GM12875 (cell line): ENCODE measurements around the gene RNF220.

Experiments
- H3K4me3 ChIP-seq: one replicate; pipeline ENCODE4 v1.5.1; 2011; ENCODE audit warnings: low read depth, low read length, control low read depth
- TF ChIP-seq, protein P1 (sequence below): IDR thresholded peaks from 2 replicates; pipeline ENCODE4 v1.5.1; 2011; ENCODE audit warnings: low read depth, mild to moderate bottlenecking, control low read depth, inconsistent platforms, low read length, moderate library complexity, borderline replicate concordance; ENCODE audit not compliant: insufficient read depth

Gene RNF220

DNA sequence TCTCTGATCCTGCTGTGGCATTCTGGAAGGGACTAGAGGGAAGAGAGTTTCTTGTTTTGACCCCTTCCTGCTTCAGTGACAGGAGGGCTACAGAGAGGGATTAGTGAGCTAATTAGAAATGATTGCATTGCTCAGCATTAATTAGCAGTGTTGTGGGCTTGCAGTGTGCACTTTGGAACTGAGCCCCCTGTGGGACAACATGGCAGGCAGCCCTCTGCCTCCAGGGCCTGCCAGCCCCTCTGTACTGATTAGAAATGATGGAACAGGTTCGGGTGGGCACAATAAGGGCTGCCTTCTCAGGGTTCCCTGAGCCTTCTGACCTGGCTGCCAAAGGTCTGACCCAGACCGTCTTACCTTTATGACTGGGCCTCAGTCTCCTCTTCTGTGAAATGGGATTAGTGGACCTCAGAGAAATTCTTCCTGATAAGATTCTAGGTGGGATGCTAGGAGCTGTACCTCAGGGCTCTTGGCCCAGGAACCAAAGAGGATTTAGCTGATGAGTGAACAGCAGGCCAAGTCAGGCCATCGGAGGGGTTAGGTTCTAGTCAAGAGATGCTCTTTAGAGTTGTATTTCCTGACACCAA is 229.6 kb downstream of the RNF220 start:
- TF ChIP-seq, protein P1, sequence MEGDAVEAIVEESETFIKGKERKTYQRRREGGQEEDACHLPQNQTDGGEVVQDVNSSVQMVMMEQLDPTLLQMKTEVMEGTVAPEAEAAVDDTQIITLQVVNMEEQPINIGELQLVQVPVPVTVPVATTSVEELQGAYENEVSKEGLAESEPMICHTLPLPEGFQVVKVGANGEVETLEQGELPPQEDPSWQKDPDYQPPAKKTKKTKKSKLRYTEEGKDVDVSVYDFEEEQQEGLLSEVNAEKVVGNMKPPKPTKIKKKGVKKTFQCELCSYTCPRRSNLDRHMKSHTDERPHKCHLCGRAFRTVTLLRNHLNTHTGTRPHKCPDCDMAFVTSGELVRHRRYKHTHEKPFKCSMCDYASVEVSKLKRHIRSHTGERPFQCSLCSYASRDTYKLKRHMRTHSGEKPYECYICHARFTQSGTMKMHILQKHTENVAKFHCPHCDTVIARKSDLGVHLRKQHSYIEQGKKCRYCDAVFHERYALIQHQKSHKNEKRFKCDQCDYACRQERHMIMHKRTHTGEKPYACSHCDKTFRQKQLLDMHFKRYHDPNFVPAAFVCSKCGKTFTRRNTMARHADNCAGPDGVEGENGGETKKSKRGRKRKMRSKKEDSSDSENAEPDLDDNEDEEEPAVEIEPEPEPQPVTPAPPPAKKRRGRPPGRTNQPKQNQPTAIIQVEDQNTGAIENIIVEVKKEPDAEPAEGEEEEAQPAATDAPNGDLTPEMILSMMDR = no peak
- H3K4me3 ChIP-seq = no peak overlapping the region

- H3K4me3 ChIP-seq = no peak overlapping the region
- TF ChIP-seq, protein P1 = no peak
Measured at GRCh38 chr1:44635439-44635838, 230.4 kb downstream of the RNF220 start.

DNA sequence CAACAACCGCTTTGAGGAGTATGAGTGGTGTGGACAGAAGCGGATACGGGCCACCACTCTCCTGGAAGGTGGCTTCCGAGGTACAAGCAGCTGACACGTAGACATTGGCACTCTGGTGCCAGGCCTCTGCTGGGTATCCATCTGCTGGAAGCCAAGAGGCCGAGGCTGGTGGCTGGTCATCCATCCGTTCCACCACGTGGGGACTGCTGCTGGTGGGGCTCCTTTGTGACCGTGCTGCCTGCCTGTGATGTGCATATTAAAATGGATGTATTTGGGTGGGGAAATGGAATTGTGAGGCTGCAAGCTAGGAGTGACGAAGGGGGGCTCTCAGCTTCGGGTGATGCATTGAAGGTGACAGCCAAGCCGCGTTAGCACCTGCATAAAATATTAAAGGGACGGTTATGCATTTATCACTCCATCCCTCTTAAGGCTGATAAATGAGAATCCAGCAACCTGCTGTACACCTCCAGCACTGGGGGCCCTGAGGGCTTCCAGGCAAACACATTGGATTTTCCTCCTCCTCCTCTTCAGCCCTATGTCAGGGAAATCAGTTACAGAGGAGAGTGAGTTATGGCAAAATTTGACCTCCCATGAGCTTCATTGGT is 231.1 kb downstream of the RNF220 start:
- no peak overlapping the region for H3K4me3 ChIP-seq
- TF ChIP-seq, protein P1 = no peak

DNA sequence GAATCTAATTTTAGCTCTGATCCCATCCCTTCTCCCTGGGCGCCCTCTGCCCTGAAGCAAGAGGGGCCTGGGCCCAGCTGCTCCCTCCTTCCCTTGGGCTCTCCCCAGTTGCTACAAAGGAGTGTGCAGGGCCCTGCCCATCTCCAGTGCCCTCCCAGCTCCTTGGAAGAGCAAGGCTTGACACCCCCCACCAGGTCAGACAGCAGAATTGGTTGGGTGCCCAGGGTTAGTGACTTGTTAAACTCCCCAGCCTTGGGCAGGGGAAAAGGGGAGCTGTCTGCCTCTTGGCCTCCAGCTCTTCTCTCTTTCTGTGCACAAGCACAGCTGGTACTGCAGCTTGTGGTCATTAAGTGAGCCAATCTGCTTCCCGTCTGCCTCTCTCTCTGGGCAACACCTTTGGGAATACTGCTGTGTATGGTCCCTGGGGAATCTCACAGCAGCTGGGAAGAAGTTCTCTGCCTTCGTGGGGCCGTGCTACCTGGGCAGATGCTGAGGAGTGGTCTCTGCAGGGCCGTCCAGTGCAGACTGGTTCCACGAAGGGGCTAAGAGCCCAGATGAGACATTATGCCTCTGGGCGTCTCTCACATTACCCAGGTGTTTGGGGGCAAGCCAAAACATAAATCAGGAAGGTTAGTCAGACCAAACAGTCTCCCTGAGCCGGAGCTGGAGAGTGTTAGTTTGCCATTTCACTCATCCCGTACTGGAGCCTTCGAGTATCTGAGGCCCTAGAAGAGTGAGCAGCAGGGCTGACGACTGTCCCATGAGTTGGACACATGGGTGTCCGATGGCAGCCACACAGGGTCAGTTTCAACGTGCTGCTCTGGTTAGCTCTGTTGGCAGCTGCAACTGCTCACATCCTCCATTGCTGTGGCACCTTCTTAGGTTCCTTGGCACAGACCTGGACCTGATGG is 231.9 kb downstream of the RNF220 start:
- TF ChIP-seq, protein P1 = no peak
- H3K4me3 ChIP-seq = no peak overlapping the region

DNA sequence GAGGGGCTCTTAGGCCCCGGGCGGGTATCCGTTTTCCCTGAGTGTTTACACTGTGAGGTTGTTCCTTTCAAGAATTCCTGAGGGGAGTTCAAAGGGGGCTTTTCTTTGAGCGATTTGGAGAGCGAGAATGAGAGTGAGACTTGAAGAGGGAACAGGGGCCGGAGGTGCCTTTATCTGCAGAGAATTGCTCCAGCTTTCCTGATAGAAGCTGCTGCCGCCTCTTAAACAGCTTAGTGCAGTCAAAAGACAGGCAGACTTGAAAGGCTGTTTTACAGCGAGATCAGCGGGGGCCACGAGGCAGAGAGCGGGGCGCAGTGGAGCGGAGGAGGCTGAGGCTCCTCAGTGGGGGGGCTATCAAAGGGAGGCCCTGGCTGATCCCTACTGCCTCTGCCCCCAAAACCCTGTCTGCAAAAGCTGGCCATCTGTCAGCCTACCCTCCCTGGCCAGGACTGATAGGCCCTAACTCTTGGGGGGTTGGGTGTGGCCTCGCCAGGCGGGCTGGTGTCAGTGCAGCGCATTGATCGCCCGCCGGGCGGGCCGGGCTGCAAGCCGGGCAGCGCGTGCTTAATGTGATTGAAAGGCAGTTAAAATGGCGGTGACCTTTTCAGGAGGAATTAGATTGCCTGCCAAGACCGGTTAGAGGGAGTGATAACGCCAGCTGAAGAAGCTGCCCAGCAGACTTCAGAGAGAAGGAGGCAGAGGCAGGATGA is 232.8 kb downstream of the RNF220 start:
- no peak overlapping the region for H3K4me3 ChIP-seq
- TF ChIP-seq, protein P1 = no peak

GRCh38 chr1:44640200-44640853 is 235.3 kb downstream of the RNF220 start:
- TF ChIP-seq, protein P1 = no peak
- no peak overlapping the region for H3K4me3 ChIP-seq
